Neural crest cell (in vitro differentiated cells): ENCODE data around the gene TNC. TPM values are rescaled to one million over a fixed set of nuclear protein-coding genes. Genes with fewer than 3 reads are reported as not detected.

Experiments
- DNase-seq: peaks from one replicate; pipeline ENCODE4 v3.0.0; 2021; ENCODE audit warnings: low read depth, mixed read lengths, low spot score
- H3K27ac Mint-ChIP-seq: one replicate; pipeline ENCODE4 v1.8.0; 2021; ENCODE audit warnings: mild to moderate bottlenecking, mixed read lengths; ENCODE audit not compliant: unreplicated experiment
- H3K27me3 Mint-ChIP-seq: 2 replicates; pipeline ENCODE4 v1.8.0; 2021; ENCODE audit warnings: low read depth, mild to moderate bottlenecking, mixed read lengths
- H3K36me3 Mint-ChIP-seq: 2 replicates; pipeline ENCODE4 v1.8.0; 2021; ENCODE audit warnings: low read depth, mild to moderate bottlenecking, mixed read lengths
- H3K4me1 Mint-ChIP-seq: 2 replicates; pipeline ENCODE4 v1.8.0; 2021; ENCODE audit warnings: mixed read lengths
- H3K4me3 Mint-ChIP-seq: one replicate; pipeline ENCODE4 v1.8.0; 2021; ENCODE audit warnings: mild to moderate bottlenecking, mixed read lengths
- H3K9me3 Mint-ChIP-seq: 2 replicates; pipeline ENCODE4 v1.8.0; 2021; ENCODE audit warnings: mixed read lengths
- CTCF ChIP-seq: fragments of 200-600 bp; sonication (generic); conservative IDR thresholded peaks from 2 replicates; pipeline ENCODE4 v1.5.0; 2021; ENCODE audit warnings: antibody characterized with exemption, mild to moderate bottlenecking
- total RNA-seq: library from RNA; stranded (reverse); gene quantifications from 2 replicates; pipeline ENCODE4 v1.2.1, GENCODE V29; 2021

TNC gene
- total RNA-seq, 1 donor from 2014 or later, result 0.30 TPM

GRCh38 chr9:115152281-115152820 is 34.4 kb upstream of the TNC start:
- no peak for DNase-seq
- H3K4me3 Mint-ChIP-seq, result no peak overlapping the region
- TF ChIP-seq CTCF, result no peak

GRCh38 chr9:115148721-115149120 is 30.8 kb upstream of the TNC start:
- TF ChIP-seq CTCF, result no peak
- DNase-seq, result no peak
- Mint-ChIP-seq H3K9me3 (peaks cover 3% of the 10 kb centered on the region), H3K27me3 (peaks cover 2% of the 10 kb centered on the region), H3K27ac (no peak overlapping the region), H3K4me1 (no peaks in the 10 kb centered on the region), H3K4me3 (no peak overlapping the region), H3K36me3 (no peaks in the 10 kb centered on the region)

More at GRCh38 chr9:115152281-115152820, 34.4 kb upstream of the TNC start:
- no peaks in the 10 kb centered on the region for H3K9me3 Mint-ChIP-seq
- no peaks in the 10 kb centered on the region for H3K27me3 Mint-ChIP-seq
- no peaks in the 10 kb centered on the region for H3K36me3 Mint-ChIP-seq
- no peak overlapping the region for H3K27ac Mint-ChIP-seq
- H3K4me1 Mint-ChIP-seq, result no peaks in the 10 kb centered on the region

- peaks cover 3% of the 10 kb centered on the region for H3K9me3 Mint-ChIP-seq
- no peak for DNase-seq
- H3K36me3 Mint-ChIP-seq, result no peaks in the 10 kb centered on the region
- H3K27ac Mint-ChIP-seq, result no peak overlapping the region
- H3K27me3 Mint-ChIP-seq, result peaks cover 6% of the 10 kb centered on the region
- TF ChIP-seq CTCF, result no peak
- H3K4me1 Mint-ChIP-seq, result no peaks in the 10 kb centered on the region
- no peak overlapping the region for H3K4me3 Mint-ChIP-seq
These were observed 28.6 kb upstream of the TNC start for GRCh38 chr9:115146581-115147021.

- Mint-ChIP-seq H3K9me3 (peaks cover 3% of the 10 kb centered on the region), H3K27me3 (peaks cover 9% of the 10 kb centered on the region), H3K4me1 (no peaks in the 10 kb centered on the region), H3K4me3 (no peak overlapping the region), H3K27ac (no peak overlapping the region), H3K36me3 (no peaks in the 10 kb centered on the region)
- no peak for TF ChIP-seq CTCF
- no peak for DNase-seq
These were observed 26.7 kb upstream of the TNC start for GRCh38 chr9:115144706-115145105.

GRCh38 chr9:115143689-115144088 is 25.7 kb upstream of the TNC start:
- Mint-ChIP-seq H3K4me1 (no peaks in the 10 kb centered on the region), H3K36me3 (no peaks in the 10 kb centered on the region)
- DNase-seq, result no peak

More at GRCh38 chr9:115143689-115144088, 25.7 kb upstream of the TNC start:
- no peak overlapping the region for H3K27ac Mint-ChIP-seq
- no peak overlapping the region for H3K4me3 Mint-ChIP-seq
- TF ChIP-seq CTCF, result no peak
- H3K9me3 Mint-ChIP-seq, result peaks cover 3% of the 10 kb centered on the region
- peaks cover 9% of the 10 kb centered on the region for H3K27me3 Mint-ChIP-seq
